Measurements from ENCODE around the gene CDRT4.

CDRT4 gene

GRCh38 chr17:15432807-15433611, 34.4 kb downstream of the CDRT4 start:
- no peak for DNase-seq (ENCODE audit: low read depth in 1 of 2, low spot score in 1 of 2)

DNA sequence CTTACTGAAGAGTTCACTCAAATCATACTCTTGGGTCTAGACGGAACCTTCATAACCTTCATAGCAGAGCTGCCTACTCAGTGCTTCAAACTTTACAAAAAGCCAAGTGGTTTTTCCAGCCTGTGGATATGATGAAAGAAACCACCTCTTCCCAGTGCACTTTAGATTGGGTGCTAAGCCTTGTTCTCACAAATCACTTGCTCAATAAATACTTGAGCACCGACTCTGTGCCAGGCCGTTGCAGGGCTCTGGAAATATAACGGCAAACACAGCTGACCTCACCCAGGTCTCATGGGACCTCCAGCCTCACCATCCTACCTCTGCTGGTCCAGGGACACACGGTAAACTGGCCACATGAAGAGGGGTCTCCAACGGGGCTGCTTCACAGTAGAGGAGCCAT, 35.7 kb downstream of the CDRT4 start:
- no peak for DNase-seq (ENCODE audit: low read depth in 1 of 2, low spot score in 1 of 2)

DNA sequence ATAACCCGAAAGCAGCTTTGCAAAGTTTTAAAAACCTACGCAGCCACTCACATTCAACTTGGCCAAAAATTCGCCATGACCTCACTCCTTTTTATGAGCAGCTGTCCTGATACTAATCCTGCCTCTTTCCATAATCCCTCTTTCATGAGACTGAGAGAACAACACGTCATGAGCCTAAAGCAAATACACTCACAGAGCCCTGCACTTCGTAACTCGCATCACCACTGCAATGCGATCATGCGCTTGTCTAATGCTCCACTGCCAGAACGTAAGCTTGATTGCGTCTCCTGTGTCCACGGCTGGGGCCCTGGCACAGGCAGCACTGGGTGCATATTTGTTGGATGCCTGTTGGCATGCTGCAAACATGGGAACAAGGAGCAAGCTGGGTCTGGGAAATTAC, 36.2 kb downstream of the CDRT4 start:
- no peak for DNase-seq (ENCODE audit: low read depth in 1 of 2, low spot score in 1 of 2)

- DNase-seq (ENCODE audit: low read depth in 1 of 2, low spot score in 1 of 2), result no peak
Observed at GRCh38 chr17:15424521-15424920, 42.9 kb downstream of the CDRT4 start.

GRCh38 chr17:15422392-15422965, 44.9 kb downstream of the CDRT4 start:
- no peak for DNase-seq (ENCODE audit: low read depth in 1 of 2, low spot score in 1 of 2)

- DNase-seq (ENCODE audit: low read depth in 1 of 2, low spot score in 1 of 2), result no peak
Observed at GRCh38 chr17:15418781-15419180, 48.6 kb downstream of the CDRT4 start.

DNA sequence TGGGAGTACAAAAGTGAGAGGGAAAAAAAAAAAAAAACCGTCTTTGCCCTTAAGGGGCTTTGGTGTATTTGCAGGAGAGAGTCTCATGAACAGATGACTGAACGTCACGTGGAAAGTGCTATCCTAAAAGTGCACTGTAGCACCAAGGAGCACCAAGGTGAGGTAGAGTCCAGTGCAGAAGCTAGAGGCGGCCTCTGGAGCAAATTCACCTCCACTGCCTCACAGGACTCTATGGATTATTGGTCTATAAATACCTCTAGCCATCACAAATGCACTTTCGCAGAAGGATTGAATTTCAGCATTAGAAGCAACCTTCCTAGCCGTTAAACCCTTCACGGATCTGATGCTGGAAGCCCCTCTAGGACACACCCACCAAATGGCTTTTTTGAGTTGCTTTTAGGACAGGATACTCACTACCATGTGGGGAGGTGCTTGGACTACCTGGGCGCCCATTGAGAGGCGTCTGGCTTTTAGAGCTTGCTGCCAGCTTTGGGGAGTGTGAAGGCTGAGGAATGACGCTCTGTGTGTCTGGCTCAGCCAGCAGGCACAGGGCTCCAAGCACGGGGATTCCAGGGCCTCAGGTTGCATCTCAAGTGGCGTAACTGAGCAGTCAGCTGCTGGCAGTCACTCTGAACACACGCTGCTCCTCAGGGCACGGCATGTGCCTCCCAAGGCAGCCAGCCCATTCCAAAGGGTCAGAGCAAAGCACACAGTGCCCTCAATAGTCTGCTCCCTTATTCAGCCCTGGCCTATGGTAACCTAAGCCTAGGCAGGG, 52.7 kb downstream of the CDRT4 start:
- DNase-seq (ENCODE audit: low read depth in 1 of 2, low spot score in 1 of 2), result no peak

DNA sequence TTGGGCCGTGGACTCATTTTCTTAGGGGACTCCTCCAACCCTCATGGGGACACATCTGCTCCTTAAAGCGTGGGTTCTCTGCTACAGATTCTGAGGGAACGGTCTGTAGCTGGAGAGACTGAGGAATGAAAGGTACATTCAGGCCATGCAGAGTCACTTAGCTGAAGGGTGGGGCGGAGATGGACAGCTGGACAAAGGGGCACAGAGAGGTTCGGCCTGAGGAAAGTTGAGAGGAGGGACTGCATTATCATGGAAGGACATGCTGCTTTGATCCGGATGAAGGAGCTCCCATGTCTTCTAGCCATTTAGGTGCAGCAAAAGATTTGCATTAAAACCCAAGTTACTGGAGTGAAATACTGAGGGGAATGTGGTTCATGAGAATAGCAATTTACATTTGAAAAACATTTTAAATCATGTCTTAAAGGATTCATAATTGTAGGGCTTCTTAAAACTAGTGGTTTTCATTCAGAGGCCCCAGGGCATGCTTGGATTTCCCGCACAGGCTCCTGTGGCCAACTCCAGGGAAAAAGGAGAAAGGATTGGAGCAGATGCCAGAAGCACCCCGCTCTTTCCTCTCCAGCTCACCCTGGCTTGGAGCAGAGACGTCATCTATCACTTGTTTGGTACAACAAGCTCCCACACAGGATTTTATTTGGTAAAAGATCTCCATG, 54.2 kb downstream of the CDRT4 start:
- DNase-seq (ENCODE audit: low read depth in 1 of 2, low spot score in 1 of 2), result no peak

GRCh38 chr17:15412606-15413005, 54.8 kb downstream of the CDRT4 start:
- no peak for DNase-seq (ENCODE audit: low read depth in 1 of 2, low spot score in 1 of 2)

DNA sequence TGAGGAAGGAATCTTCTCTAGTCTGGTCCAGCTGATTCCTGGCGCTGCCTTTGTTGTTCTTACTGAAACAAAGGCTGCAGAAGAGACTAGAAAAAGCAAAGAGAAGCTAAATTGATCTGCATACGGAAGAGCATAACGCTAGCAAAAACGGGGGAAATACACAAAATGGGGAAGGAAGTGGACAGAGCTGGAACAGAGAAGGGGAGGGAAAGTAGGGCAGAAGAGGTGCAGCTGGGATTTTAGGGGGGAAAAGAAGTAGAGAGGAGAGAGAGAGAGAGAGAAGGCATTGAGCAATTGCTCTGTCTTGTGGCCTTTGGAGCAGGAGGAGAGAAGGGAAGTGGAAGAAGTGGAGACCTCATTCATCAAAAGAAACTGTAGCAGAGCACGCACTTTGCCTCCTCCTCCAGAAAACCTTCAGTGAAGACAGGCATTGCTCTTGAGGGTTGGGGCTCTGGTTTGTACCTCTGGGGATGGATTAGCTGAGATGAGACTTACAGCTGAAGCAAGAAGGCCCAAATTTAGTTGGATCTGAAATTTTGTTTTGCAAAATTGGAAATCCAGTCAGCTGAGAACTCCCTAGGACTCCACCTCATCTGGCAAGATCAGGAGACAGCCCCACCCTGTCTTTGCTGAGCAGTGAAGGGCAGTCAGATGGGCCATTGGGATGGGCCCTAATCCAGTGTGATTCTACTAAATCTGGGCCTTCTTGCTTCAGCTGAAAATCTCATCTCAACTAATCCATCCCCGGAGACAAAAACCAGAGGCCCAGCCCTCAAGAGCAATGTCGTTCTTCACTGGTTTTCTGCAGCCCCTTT, 55.8 kb downstream of the CDRT4 start:
- no peak for DNase-seq (ENCODE audit: low read depth in 1 of 2, low spot score in 1 of 2)

DNA sequence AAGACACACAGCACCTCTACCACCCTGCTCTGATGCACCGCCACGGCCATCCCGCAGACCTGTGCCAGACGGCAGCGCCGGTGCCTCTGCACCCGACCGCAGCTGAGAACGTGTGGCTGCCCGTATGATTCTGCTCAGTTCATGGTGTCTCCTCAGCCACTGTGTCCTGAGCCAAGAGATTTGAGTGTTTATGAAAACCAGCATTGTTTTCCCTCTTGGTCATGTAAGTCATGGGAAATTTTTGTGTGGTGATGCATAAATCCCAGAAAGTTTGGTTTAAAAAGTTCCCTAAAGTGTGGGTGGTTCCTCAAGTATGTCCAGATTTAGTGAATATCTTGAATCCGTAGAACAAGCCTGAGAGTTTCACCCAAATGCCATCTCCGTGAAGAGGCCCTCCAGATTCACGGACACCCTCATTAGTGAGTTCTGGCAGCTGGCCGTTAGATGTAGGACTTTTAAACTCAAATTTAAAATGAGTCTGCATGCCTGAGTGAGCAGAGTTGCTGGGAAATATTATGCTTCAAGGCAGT, 57.6 kb downstream of the CDRT4 start:
- DNase-seq (ENCODE audit: low read depth in 1 of 2, low spot score in 1 of 2), result no peak

DNA sequence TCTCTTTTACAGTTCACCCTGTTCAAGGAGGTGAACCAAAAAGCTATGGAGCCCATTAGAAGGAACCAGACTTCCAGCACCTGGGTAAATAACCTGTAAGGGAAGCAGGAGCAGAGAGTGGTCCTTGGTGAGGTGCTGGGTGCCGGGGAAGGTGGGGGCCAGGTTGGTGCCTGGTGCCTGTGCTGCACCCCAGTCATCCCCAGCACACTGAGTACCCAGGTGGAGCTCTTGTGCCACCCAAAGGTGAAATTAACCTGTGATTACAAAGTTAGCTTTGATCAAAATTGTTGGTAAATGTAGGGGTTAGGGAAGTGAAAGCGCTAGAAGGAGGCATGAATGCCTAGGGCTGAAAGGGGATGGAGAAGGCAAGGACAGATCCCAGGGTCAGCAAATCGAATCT, 58.6 kb downstream of the CDRT4 start:
- DNase-seq (ENCODE audit: low read depth in 1 of 2, low spot score in 1 of 2), result no peak

GRCh38 chr17:15406081-15406480, 61.3 kb downstream of the CDRT4 start:
- DNase-seq (ENCODE audit: low read depth in 1 of 2, low spot score in 1 of 2), result no peak

DNA sequence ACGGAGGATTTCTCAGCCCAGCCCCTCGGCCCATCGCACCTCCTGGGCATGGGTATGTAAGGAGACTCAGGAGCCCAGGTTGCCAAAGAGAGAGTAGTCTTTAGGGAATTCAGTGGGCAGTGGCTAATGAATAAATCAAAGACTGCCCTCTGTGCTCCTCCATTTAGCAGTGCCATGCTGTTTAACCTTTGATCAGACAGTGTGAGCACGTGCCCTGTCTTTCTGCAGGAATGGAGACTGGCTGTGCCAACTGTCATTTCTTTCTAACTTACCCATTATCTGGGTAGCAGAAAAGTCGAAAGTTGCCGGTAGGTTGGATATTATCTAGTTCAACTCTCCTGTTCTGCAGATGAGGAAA, 62.4 kb downstream of the CDRT4 start:
- no peak for DNase-seq (ENCODE audit: low read depth in 1 of 2, low spot score in 1 of 2)

DNA sequence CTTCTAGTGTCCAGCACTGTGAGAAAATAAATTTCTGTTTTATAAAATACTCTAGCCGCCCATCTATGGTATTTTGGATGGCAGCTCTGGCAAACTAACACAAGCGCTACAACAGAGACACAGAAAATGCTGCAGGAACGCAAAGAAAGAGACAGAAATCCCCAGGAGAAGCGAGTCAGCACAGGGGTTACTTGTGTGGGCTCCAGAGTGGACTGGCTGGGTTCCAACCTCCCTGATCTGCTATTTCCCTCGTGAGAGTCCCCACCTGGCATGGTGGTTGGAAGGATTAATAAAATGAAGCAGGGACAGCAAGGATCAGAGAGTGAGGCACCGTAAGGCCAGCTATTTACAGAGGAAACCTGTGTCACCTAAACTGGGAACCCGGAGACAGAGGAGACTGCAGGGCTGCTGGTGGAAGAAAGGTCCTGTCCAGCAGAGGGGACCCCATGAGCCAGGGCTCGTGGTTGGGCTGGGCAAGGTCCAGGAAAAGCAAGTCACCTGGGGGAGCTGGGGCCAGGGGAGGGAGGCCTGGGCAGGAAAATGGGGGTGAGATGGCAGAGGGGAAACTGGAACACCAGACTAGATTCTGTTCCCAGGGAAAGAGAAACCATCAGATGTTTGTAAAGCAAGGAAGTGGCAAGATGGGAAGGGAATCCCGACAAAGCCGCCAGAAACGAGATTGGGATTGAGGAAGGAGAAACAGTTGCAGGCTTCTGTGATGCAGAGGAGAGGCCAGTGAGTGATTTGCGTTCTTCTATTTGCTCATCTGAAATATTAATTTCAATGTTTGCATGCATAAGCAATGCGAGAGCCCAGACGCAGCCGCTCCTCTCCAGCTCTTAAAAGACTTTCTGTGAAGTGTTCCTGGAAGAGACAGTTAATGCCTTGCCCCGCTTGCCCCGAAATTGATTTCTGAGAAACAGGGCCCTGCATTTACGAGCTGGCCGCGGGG, 63.0 kb downstream of the CDRT4 start:
- DNase-seq (ENCODE audit: low read depth in 1 of 2, low spot score in 1 of 2), result no peak

DNA sequence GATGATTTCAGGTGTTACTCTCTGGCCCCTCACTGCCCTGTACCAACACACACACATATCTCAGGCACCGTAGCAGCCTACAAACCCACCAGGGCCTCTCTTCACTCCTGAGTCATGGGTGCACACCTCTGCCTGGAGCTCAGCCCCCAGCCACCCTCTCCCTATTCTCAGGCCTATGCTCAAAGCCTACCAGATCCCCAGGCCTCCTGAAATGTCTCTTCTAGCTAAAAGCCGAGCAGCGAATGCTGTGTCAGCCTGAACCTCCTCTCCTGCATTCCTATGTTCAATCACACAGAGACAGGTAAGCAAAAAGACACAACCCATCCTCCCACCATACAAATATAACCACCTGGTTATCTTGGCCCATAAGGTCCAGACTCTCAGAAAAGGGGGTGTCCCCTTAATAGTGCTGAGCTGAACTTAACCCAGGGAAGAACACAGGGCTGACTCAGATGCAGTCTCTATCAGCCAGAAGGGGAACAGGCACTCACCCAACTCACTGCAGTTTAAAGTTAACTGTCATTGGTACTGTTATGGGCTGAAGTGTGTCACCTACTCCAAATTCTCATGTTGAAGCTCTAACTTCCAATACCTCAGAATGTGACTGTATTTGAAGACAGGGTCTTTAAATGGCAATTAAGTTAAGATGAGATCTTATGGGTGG, 64.0 kb downstream of the CDRT4 start:
- no peak for DNase-seq (ENCODE audit: low read depth in 1 of 2, low spot score in 1 of 2)

- no peak for DNase-seq (ENCODE audit: low read depth in 1 of 2, low spot score in 1 of 2)
Observed at GRCh38 chr17:15399443-15399842, 68.0 kb downstream of the CDRT4 start.

DNA sequence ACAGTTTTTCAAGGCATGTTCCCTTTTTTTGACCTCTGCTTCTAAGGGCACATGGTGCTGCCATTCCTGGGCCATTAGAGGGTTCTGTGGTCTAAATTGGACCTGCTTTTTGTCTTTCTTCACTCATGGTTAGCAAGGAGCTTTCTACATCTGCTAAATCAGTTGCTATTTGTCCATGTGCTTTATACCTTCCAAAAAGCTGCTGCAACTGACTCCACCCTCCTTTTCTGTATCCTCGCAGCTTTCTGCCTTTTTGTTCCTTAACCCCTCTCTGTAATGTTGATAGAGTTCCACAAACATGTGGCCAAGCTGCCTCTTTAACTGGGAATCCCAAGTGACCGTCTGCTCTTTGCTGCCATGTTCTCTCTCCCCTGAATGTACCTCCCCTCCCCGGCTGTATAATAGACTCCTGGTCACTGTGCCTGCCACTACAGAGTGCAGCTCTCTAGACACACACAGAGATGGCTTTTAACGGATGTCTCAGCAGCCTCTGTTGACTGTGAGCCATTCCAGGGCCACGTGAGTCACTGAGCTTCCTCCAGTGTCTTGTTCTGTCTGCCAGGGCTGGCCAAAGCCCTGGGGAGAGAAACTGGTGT, 68.6 kb downstream of the CDRT4 start:
- no peak for DNase-seq (ENCODE audit: low read depth in 1 of 2, low spot score in 1 of 2)

DNA sequence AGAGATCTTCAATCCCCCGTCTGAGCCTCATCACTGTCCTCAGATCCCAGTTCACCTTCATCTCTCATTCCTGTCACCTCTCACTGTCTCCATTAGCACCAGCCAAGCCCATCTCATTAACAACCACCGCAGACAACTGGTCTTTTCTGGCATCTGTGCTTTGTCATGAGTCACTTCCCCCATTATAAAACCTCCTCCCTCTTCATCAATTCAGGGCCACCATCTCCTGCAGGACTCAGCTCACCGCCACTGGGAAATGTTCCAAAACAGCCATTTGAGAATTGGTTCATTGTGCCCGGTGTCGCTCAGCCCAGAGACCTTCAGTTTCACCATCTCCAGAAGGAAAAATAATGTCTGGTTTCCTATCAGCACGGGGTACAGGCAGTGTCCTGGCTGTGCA, 69.1 kb downstream of the CDRT4 start:
- no peak for DNase-seq (ENCODE audit: low read depth in 1 of 2, low spot score in 1 of 2)

Data from activated T-helper 1 cell treated with anti-CD3 and anti-CD28 coated beads, Interleukin-2, amount 50 U/mL, for 16 hours (primary cell).